ENCODE data around the gene UGT2A2.

The UGT2A2 gene

DNA sequence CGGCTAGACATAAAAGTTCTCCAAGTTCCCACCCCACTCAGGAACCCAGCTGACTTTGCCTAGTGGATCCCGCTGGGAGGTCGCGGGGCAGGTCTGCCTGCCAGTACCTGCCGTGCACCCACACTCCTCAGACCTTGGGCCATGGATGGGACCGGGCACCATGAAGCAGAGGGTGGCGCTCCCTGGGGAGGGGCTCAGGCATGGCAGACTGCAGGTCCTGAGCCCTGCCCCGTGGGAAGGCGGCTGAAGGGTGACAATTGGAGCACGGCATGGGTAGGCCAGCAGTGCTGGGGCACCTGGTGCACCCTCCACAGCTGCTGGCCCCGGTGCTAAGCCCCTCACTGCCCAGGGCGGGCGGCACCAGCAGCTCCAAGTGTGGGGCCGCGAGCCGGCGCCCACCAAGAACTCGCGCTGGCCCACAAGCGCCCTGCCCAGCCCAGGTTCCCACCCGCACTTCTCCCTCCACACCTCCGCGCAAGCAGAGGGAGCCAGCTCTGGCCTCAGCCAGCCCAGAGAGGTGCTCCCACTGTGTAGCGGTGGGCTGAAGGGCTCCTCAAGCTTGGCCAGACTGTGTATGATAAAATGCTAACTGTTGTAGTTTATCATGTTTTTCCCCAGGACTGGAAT lies 63.1 kb downstream of the UGT2A2 start:
- no peak for DNase-seq (ENCODE audit: low spot score)

DNA sequence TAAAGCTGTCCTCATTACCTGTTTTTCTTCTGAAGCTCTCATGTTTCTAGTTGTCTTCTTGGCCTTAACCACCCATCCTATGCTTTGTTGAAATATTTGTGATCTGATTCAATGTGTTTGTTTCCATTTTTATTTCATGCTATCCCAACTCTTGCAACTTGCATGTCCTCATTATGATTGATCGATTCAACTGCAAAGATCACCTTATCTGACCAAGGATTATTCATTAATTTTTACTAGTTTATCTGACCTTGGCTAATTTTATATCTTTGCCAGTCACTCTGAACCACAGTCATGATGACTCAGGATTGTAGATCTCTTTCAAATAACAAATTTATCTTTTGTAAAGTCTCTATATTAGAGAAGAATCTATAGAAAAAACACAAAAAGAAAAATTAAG lies 70.7 kb downstream of the UGT2A2 start:
- DNase-seq (ENCODE audit: low spot score) = no peak

GRCh38 chr4:69563424-69563823 lies 76.0 kb downstream of the UGT2A2 start:
- no peak for DNase-seq (ENCODE audit: low spot score)

- DNase-seq (ENCODE audit: low spot score) = no peak
These were observed 89.8 kb downstream of the UGT2A2 start for GRCh38 chr4:69549651-69550050.

DNA sequence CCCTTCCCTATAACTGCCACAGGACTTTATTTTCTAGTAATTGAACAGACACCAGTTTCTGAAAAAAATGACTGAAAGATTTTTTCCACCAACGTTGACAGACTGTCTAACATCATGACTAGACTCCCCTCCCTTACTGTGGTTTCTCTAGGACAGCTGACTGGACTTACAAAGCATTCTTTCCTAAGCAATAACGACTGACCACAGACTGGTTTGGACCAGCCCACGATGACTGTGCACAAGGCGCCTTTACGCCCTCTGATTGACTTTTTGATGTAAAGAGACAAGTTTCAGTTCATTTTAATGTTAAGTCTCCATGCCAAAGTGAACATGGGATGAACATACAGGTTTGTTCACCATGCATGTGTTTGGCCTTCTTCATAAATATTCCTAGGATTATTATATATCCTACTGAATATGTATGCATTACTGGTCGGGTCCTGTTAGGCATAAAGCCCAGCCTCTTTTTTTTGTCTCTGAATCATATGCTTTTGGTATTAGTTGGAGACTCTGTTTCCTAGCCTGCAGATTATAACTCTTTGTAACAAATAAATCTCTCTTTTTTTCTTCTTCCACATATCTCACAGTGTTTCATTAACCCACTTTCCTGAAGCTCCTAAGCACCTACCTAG lies 93.2 kb downstream of the UGT2A2 start:
- DNase-seq (ENCODE audit: low spot score) = no peak

Measured in D341Med (cell line).